Measurements from ENCODE around the gene RNF217. TPM values are rescaled to one million over a fixed set of nuclear protein-coding genes. Genes with fewer than 3 reads are reported as not detected.
"Not testable (repeated sequence)": the region's sequence is repeated elsewhere in the genome, so short reads cannot be mapped to it uniquely, and the experiment has no call there.

Gene RNF217
- polyA plus RNA-seq, 1 donor (not counting 4 experiments of a cell fraction or from before 2014, with no cell fraction given): 44.0 TPM

GRCh38 chr6:125073071-125073470 lies 110.8 kb downstream of the RNF217 start:
- no peaks in the 10 kb centered on the region for H3K9me1 ChIP-seq (ENCODE audit: control insufficient read depth, extremely low read depth, insufficient read depth, low read length)
- no peaks in the 10 kb centered on the region for H3K9me3 ChIP-seq (ENCODE audit: control insufficient read depth, low read depth, low read length)
- H3K9ac ChIP-seq (ENCODE audit: control insufficient read depth, extremely low read depth, insufficient read depth, low read length): no peak overlapping the region
- H3K4me3 ChIP-seq (ENCODE audit: control insufficient read depth in 2 of 3, extremely low read depth in 1 of 3, insufficient read depth in 2 of 3, low read depth in 1 of 3, low read length in 3 of 3): no peak overlapping the region
- FAIRE-seq (peak; percentile 36), DNase-seq (ENCODE audit: low read depth, low spot score) (no peak)
- H3K27me3 ChIP-seq (ENCODE audit: control insufficient read depth, extremely low read depth, insufficient read depth, low read length): no peaks in the 10 kb centered on the region
- no peak overlapping the region for H2AFZ ChIP-seq (ENCODE audit: control insufficient read depth, low read length)
- TF ChIP-seq EZH2 (IDR thresholded peaks at IDR 0.05; ENCODE audit: low read length) (no peak), CTCF (optimal IDR thresholded peaks at IDR 0.05 in 1 of 3, IDR thresholded peaks at IDR 0.05 in 1 of 3, conservative IDR thresholded peaks at IDR 0.05 in 1 of 3; ENCODE audit: extremely low read depth in 1 of 3, insufficient read depth in 2 of 3, low read length in 3 of 3) (no peak)
- no peaks in the 10 kb centered on the region for H4K20me1 ChIP-seq (ENCODE audit: control insufficient read depth, extremely low read depth, insufficient read depth, low read length)
- H3K4me1 ChIP-seq (ENCODE audit: control insufficient read depth, extremely low read depth, insufficient read depth, low read length): no peaks in the 10 kb centered on the region
- no peak overlapping the region for H3K27ac ChIP-seq (ENCODE audit: control insufficient read depth, insufficient read depth, low read length)
- H3K4me2 ChIP-seq (ENCODE audit: control insufficient read depth, extremely low read depth, insufficient read depth, low read depth, low read length): no peak overlapping the region
- H3K36me3 ChIP-seq (ENCODE audit: control insufficient read depth in 2 of 2, extremely low read depth in 1 of 2, insufficient read depth in 2 of 2, low read length in 2 of 2): peaks cover 12 to 19% of the 10 kb centered on the region in 2 experiments
- dilution Hi-C loops (cut with MboI; ENCODE audit: extremely low pct_ligation_motif_present, low sequenced_read_pairs): no loop called here
- peaks cover 11% of the 10 kb centered on the region for H3K79me2 ChIP-seq (ENCODE audit: control insufficient read depth, insufficient read depth, low read length)

- peaks cover 6% of the 10 kb centered on the region for H3K79me2 ChIP-seq (ENCODE audit: control insufficient read depth, insufficient read depth, low read length)
- no peak for FAIRE-seq
Observed at GRCh38 chr6:125074120-125074519, 111.9 kb downstream of the RNF217 start.

GRCh38 chr6:125075073-125075472 lies 112.8 kb downstream of the RNF217 start:
- dilution Hi-C loops (cut with MboI; ENCODE audit: extremely low pct_ligation_motif_present, low sequenced_read_pairs); H3K9me1 ChIP-seq (ENCODE audit: control insufficient read depth, extremely low read depth, insufficient read depth, low read length); FAIRE-seq: not testable (repeated sequence)

More at GRCh38 chr6:125074120-125074519, 111.9 kb downstream of the RNF217 start:
- no peak overlapping the region for H3K27ac ChIP-seq (ENCODE audit: control insufficient read depth, insufficient read depth, low read length)
- no peak for DNase-seq (ENCODE audit: low read depth, low spot score)
- no peaks in the 10 kb centered on the region for H3K9me3 ChIP-seq (ENCODE audit: control insufficient read depth, low read depth, low read length)
- dilution Hi-C loops (cut with MboI; ENCODE audit: extremely low pct_ligation_motif_present, low sequenced_read_pairs): no loop called here
- H3K27me3 ChIP-seq (ENCODE audit: control insufficient read depth, extremely low read depth, insufficient read depth, low read length): no peaks in the 10 kb centered on the region
- H3K4me3 ChIP-seq (ENCODE audit: control insufficient read depth in 2 of 3, extremely low read depth in 1 of 3, insufficient read depth in 2 of 3, low read depth in 1 of 3, low read length in 3 of 3): no peak overlapping the region
- H4K20me1 ChIP-seq (ENCODE audit: control insufficient read depth, extremely low read depth, insufficient read depth, low read length): no peaks in the 10 kb centered on the region
- H3K36me3 ChIP-seq (ENCODE audit: control insufficient read depth in 2 of 2, extremely low read depth in 1 of 2, insufficient read depth in 2 of 2, low read length in 2 of 2): peaks cover 16 to 19% of the 10 kb centered on the region in 2 experiments
- H3K9me1 ChIP-seq (ENCODE audit: control insufficient read depth, extremely low read depth, insufficient read depth, low read length): no peaks in the 10 kb centered on the region
- TF ChIP-seq CTCF (optimal IDR thresholded peaks at IDR 0.05 in 1 of 3, IDR thresholded peaks at IDR 0.05 in 1 of 3, conservative IDR thresholded peaks at IDR 0.05 in 1 of 3; ENCODE audit: extremely low read depth in 1 of 3, insufficient read depth in 2 of 3, low read length in 3 of 3) (no peak), EZH2 (IDR thresholded peaks at IDR 0.05; ENCODE audit: low read length) (no peak)
- H3K4me1 ChIP-seq (ENCODE audit: control insufficient read depth, extremely low read depth, insufficient read depth, low read length): no peaks in the 10 kb centered on the region
- no peak overlapping the region for H3K4me2 ChIP-seq (ENCODE audit: control insufficient read depth, extremely low read depth, insufficient read depth, low read depth, low read length)
- no peak overlapping the region for H2AFZ ChIP-seq (ENCODE audit: control insufficient read depth, low read length)
- H3K9ac ChIP-seq (ENCODE audit: control insufficient read depth, extremely low read depth, insufficient read depth, low read length): no peak overlapping the region

More at GRCh38 chr6:125075073-125075472, 112.8 kb downstream of the RNF217 start:
- H3K4me3 ChIP-seq (ENCODE audit: control insufficient read depth in 2 of 3, extremely low read depth in 1 of 3, insufficient read depth in 2 of 3, low read depth in 1 of 3, low read length in 3 of 3); H3K9ac ChIP-seq (ENCODE audit: control insufficient read depth, extremely low read depth, insufficient read depth, low read length); H3K4me2 ChIP-seq (ENCODE audit: control insufficient read depth, extremely low read depth, insufficient read depth, low read depth, low read length); H2AFZ ChIP-seq (ENCODE audit: control insufficient read depth, low read length); H4K20me1 ChIP-seq (ENCODE audit: control insufficient read depth, extremely low read depth, insufficient read depth, low read length); H3K27me3 ChIP-seq (ENCODE audit: control insufficient read depth, extremely low read depth, insufficient read depth, low read length); DNase-seq (ENCODE audit: low read depth, low spot score); H3K27ac ChIP-seq (ENCODE audit: control insufficient read depth, insufficient read depth, low read length); H3K9me3 ChIP-seq (ENCODE audit: control insufficient read depth, low read depth, low read length); H3K79me2 ChIP-seq (ENCODE audit: control insufficient read depth, insufficient read depth, low read length); H3K4me1 ChIP-seq (ENCODE audit: control insufficient read depth, extremely low read depth, insufficient read depth, low read length): not testable (repeated sequence)
- H3K36me3 ChIP-seq (ENCODE audit: control insufficient read depth in 2 of 2, extremely low read depth in 1 of 2, insufficient read depth in 2 of 2, low read length in 2 of 2): peaks cover 14 to 19% of the 10 kb centered on the region in 2 experiments
